ENCODE results near the gene UBE2B. TPM values are rescaled to one million over a fixed set of nuclear protein-coding genes. Genes with fewer than 3 reads are reported as not detected.

Gene UBE2B
- total and polyA plus RNA-seq, 2 experiments from 2014 or later, result 19.3 to 184 TPM

DNA sequence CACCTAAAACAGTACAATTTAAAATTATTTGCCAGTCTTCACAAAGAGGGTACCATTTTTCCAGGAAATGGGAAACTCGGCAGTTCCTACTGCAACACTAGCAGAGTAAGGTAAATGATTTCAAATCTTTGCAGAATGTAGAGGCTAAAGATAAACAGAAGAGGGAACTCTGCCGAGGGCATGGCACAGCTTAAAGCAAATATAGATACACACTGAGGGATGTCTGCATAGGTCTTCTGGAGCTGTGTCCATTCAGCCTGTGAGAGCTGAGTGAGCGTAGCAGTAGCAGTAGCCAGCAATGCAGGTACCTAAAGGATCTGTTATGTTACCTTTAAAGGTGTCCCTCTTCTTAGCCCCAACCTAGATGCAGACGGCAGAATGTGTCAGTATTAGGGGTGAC lies 21.9 kb upstream of the UBE2B start (continued):
- TF ChIP-seq, protein P1, sequence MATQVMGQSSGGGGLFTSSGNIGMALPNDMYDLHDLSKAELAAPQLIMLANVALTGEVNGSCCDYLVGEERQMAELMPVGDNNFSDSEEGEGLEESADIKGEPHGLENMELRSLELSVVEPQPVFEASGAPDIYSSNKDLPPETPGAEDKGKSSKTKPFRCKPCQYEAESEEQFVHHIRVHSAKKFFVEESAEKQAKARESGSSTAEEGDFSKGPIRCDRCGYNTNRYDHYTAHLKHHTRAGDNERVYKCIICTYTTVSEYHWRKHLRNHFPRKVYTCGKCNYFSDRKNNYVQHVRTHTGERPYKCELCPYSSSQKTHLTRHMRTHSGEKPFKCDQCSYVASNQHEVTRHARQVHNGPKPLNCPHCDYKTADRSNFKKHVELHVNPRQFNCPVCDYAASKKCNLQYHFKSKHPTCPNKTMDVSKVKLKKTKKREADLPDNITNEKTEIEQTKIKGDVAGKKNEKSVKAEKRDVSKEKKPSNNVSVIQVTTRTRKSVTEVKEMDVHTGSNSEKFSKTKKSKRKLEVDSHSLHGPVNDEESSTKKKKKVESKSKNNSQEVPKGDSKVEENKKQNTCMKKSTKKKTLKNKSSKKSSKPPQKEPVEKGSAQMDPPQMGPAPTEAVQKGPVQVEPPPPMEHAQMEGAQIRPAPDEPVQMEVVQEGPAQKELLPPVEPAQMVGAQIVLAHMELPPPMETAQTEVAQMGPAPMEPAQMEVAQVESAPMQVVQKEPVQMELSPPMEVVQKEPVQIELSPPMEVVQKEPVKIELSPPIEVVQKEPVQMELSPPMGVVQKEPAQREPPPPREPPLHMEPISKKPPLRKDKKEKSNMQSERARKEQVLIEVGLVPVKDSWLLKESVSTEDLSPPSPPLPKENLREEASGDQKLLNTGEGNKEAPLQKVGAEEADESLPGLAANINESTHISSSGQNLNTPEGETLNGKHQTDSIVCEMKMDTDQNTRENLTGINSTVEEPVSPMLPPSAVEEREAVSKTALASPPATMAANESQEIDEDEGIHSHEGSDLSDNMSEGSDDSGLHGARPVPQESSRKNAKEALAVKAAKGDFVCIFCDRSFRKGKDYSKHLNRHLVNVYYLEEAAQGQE (IDR thresholded peaks at IDR 0.05; ENCODE audit: unreplicated experiment), result no peak
- TF ChIP-seq CREB1 (CRISPR knock-in tag; IDR thresholded peaks at IDR 0.05; ENCODE audit: low read depth) (no peak), NANOG (IDR thresholded peaks at IDR 0.05; ENCODE audit: borderline replicate concordance) (no peak), EZH2phosphoT487 (IDR thresholded peaks at IDR 0.05; ENCODE audit: unreplicated experiment) (no peak), JUNB (IDR thresholded peaks at IDR 0.05; ENCODE audit: unreplicated experiment) (no peak), ZNF114 (CRISPR knock-in tag; IDR thresholded peaks at IDR 0.05) (no peak), POLR2AphosphoS5 (IDR thresholded peaks at IDR 0.05; ENCODE audit: low read depth) (no peak)
- TF ChIP-seq, protein P2, sequence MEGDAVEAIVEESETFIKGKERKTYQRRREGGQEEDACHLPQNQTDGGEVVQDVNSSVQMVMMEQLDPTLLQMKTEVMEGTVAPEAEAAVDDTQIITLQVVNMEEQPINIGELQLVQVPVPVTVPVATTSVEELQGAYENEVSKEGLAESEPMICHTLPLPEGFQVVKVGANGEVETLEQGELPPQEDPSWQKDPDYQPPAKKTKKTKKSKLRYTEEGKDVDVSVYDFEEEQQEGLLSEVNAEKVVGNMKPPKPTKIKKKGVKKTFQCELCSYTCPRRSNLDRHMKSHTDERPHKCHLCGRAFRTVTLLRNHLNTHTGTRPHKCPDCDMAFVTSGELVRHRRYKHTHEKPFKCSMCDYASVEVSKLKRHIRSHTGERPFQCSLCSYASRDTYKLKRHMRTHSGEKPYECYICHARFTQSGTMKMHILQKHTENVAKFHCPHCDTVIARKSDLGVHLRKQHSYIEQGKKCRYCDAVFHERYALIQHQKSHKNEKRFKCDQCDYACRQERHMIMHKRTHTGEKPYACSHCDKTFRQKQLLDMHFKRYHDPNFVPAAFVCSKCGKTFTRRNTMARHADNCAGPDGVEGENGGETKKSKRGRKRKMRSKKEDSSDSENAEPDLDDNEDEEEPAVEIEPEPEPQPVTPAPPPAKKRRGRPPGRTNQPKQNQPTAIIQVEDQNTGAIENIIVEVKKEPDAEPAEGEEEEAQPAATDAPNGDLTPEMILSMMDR (conservative IDR thresholded peaks at IDR 0.05; ENCODE audit: low read depth in 2 of 2), result no peak

DNA sequence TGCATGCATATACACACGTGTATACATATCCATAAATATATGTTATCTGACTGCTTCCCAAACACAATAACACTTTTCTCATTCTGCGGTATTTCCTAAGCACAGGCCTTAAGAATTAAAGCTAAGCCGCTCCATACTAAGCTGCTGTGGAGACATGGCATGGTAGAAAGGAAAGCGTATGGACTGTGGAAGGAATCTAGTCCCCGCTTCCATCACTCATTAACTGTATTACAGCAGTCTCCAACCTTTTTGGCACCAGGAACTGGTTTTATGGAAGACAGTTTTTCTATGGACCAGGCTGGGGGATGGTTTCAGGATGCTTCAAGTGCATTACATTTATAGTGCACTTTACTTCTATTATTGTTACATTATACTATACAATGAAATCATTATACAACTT lies 15.7 kb upstream of the UBE2B start:
- H3K4me1 Mint-ChIP-seq, result no peaks in the 10 kb centered on the region
- DNase-seq (ENCODE audit: low spot score) (no peak), ATAC-seq (no peak)
- no peaks in the 10 kb centered on the region for H3K79me2 ChIP-seq (replicated peaks; ENCODE audit: insufficient read depth)
- H3K27ac Mint-ChIP-seq, result no peak overlapping the region
- H3K36me3 Mint-ChIP-seq (ENCODE audit: low read depth), result no peaks in the 10 kb centered on the region
- H3K27ac ChIP-seq (ENCODE audit: low read depth), result no peak overlapping the region
- H3F3A ChIP-seq (replicated peaks; ENCODE audit: low read depth), result no peaks in the 10 kb centered on the region
- H4K20me1 ChIP-seq (replicated peaks; ENCODE audit: insufficient read depth), result no peaks in the 10 kb centered on the region; the same call in 1 of the 2 replicates
- no peaks in the 10 kb centered on the region for H3K9me2 ChIP-seq (ENCODE audit: insufficient read depth)
- no peak overlapping the region for H2AFZ ChIP-seq
- no peak overlapping the region for H3K4me3 ChIP-seq
- H3K4me2 ChIP-seq, result no peak overlapping the region
- no peaks in the 10 kb centered on the region for H3K4me1 ChIP-seq (ENCODE audit: insufficient read depth)
- no peak overlapping the region for H3K4me3 Mint-ChIP-seq
- H3K9me3 Mint-ChIP-seq, result no peaks in the 10 kb centered on the region
- no peaks in the 10 kb centered on the region for H3K27me3 Mint-ChIP-seq (ENCODE audit: insufficient read depth, low read depth, poor library complexity)
- no peaks in the 10 kb centered on the region for H3K27me3 ChIP-seq (ENCODE audit: insufficient read depth)
- no peaks in the 10 kb centered on the region for H3K36me3 ChIP-seq (ENCODE audit: insufficient read depth)
- no peak for TF ChIP-seq CREB1 (CRISPR knock-in tag; IDR thresholded peaks at IDR 0.05; ENCODE audit: low read depth)
- no peak for TF ChIP-seq JUNB (IDR thresholded peaks at IDR 0.05; ENCODE audit: unreplicated experiment)
- TF ChIP-seq, protein P2 (conservative IDR thresholded peaks at IDR 0.05; ENCODE audit: low read depth in 2 of 2), result no peak
- TF ChIP-seq EZH2phosphoT487 (IDR thresholded peaks at IDR 0.05; ENCODE audit: unreplicated experiment), result no peak
- TF ChIP-seq, protein P3, sequence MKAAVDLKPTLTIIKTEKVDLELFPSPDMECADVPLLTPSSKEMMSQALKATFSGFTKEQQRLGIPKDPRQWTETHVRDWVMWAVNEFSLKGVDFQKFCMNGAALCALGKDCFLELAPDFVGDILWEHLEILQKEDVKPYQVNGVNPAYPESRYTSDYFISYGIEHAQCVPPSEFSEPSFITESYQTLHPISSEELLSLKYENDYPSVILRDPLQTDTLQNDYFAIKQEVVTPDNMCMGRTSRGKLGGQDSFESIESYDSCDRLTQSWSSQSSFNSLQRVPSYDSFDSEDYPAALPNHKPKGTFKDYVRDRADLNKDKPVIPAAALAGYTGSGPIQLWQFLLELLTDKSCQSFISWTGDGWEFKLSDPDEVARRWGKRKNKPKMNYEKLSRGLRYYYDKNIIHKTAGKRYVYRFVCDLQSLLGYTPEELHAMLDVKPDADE (IDR thresholded peaks at IDR 0.05), result no peak
- TF ChIP-seq EZH2 (IDR thresholded peaks at IDR 0.05; ENCODE audit: low read depth, unreplicated experiment), result no peak
- TF ChIP-seq, protein P1 (IDR thresholded peaks at IDR 0.05; ENCODE audit: unreplicated experiment), result no peak
